ENCODE measurements around the gene LUC7L2.

DNA sequence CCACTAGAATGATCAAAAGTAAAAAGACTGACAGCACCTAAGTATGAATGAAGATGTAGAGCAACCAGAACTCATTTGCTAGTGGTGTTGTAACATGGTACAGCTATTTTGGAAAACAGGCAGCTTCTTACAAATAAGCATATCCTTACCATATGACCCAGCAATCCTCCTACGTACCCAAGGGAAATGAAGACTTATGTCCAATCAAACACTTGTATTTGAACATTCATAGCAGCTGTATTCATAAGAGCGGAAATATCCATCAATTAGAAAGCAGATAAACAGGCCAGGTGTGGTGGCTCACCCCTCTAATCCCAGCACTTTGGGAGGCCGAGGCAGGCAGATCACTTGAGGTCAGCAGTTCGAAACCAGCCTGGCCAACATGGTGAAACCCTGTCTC, 70.7 kb downstream of the LUC7L2 start:
- TF ChIP-seq NR3C1 (CRISPR knock-in tag; conservative IDR thresholded peaks at IDR 0.05; ENCODE audit: low read depth) (no peak), SMAD4 (CRISPR knock-in tag; IDR thresholded peaks at IDR 0.05) (no peak), E2F4 (CRISPR knock-in tag; IDR thresholded peaks at IDR 0.05; ENCODE audit: borderline replicate concordance, low read depth) (no peak), CTCF (IDR thresholded peaks at IDR 0.05) (no peak), MAX (CRISPR knock-in tag; IDR thresholded peaks at IDR 0.05) (no peak), TEAD4 (CRISPR knock-in tag; IDR thresholded peaks at IDR 0.05) (no peak)
- TF ChIP-seq, protein P1, sequence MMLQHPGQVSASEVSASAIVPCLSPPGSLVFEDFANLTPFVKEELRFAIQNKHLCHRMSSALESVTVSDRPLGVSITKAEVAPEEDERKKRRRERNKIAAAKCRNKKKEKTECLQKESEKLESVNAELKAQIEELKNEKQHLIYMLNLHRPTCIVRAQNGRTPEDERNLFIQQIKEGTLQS (CRISPR knock-in tag; conservative IDR thresholded peaks at IDR 0.05): no peak
